CD4-positive, alpha-beta T cell treated with Interleukin-4 for 1 hour (primary cell): Measurements from ENCODE around the gene NSG2.

Experiments
- DNase-seq, 2 donors: peaks; one replicate each; pipeline ENCODE4 v3.0.0-alpha.2; 2020 to 2022

Gene NSG2

DNA sequence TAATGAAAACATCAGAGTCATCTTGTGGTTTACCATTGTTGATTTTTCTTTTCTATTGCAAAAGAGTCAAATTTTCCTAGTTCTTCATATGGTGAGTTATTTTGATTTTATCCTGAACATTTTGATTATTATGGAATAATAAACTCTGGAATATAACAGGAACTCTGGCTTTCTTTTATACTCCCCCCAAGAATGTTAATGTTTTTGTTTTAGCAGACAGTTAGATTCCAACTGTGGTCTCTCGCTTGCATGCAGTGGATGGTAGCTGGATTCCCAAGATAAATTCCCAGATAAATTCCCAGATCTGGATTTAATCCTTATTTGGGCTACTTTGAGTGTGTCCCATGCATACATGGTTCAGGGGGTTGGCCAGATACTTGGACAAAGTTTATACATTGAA, 109.8 kb downstream of the NSG2 start:
- DNase-seq = no peak

DNA sequence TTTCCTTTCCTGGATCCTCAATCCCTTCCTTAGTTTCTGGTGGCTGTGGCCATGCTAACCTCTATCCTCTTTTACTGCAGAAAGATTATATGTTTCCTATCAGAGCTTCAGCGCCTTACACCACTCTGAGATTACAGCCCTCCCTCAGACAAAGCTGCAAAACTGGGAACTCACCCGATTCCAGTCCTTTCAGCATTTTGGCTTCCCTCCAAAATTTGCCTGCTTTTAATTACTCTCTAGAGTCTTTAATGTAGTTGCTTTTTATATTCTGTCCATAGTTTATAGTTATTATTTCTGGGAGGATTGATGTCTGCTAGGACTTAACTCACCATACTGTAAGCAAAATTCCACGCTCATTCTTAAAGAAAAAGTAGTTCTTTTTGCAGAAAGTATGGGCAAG, 110.2 kb downstream of the NSG2 start:
- DNase-seq = no peak

DNA sequence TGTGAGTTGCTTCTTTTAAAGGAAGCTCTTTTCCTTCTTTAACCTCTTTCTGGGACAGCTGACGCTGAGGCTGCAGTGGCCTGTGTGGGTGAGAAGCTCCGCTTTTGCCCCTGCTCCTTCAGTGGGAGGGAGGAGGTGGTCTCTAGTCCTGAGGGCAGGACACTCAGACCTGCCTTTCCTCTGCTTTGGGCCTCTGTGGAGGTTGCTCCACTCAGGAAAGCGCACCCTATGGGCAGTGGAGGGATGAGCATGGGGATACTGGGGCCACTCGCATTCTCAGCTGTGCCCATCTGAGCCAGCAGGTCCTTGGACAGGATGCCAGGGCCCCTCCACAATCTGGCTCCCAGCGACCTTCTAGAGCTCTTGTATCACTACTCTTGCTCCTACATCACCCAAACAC, 111.5 kb downstream of the NSG2 start:
- no peak for DNase-seq
